GM23338 (cell line): Measurements from ENCODE around the gene PPARD. TPM values are rescaled to one million over a fixed set of nuclear protein-coding genes. Genes with fewer than 3 reads are reported as not detected.

Source experiments
- ATAC-seq: fragments of 200-7000 bp; cut with Tn5 transposase; 3 replicates; pipeline ENCODE4 v1.9.1; 2020
- DNase-seq: peaks from one replicate; pipeline ENCODE4 v3.0.0-alpha.2; 2015; ENCODE audit warnings: low spot score
- H2AFZ ChIP-seq: fragments of 200-600 bp; sonication (generic); 2 replicates; pipeline ENCODE4 v1.8.0; 2016; ENCODE audit warnings: antibody characterized with exemption, mild to moderate bottlenecking, moderate library complexity
- H3F3A ChIP-seq: fragments of 200-600 bp; sonication (generic); replicated peaks from 2 replicates; pipeline ENCODE4 v1.8.0; 2017; ENCODE audit warnings: antibody characterized with exemption, mixed run types, low read depth
- H3K27ac ChIP-seq: fragments of 200-600 bp; sonication (generic); 2 replicates; pipeline ENCODE4 v1.6.1; 2016; ENCODE audit warnings: low read depth
- H3K27me3 ChIP-seq: fragments of 200-600 bp; sonication (generic); 2 replicates; pipeline ENCODE4 v1.8.0; 2016; ENCODE audit warnings: mild to moderate bottlenecking, mixed run types, moderate library complexity; ENCODE audit not compliant: insufficient read depth
- H3K36me3 ChIP-seq: fragments of 200-600 bp; sonication (generic); 2 replicates; pipeline ENCODE4 v1.8.0; 2016; ENCODE audit warnings: mild to moderate bottlenecking; ENCODE audit not compliant: insufficient read depth
- H3K4me1 ChIP-seq: fragments of 200-600 bp; sonication (generic); 2 replicates; pipeline ENCODE4 v1.8.0; 2016; ENCODE audit warnings: mild to moderate bottlenecking, moderate library complexity; ENCODE audit not compliant: insufficient read depth
- H3K4me2 ChIP-seq: fragments of 200-600 bp; sonication (generic); 2 replicates; pipeline ENCODE4 v1.7.1; 2017; ENCODE audit warnings: mixed run types
- H3K4me3 ChIP-seq: fragments of 200-600 bp; sonication (generic); 2 replicates; pipeline ENCODE4 v1.6.1; 2016; ENCODE audit warnings: mixed run types
- H3K79me2 ChIP-seq: fragments of 200-600 bp; sonication (generic); replicated peaks from 2 replicates; pipeline ENCODE4 v1.8.0; 2017; ENCODE audit warnings: mild to moderate bottlenecking; ENCODE audit not compliant: insufficient read depth
- H3K9me2 ChIP-seq: fragments of 200-600 bp; sonication (generic); 2 replicates; pipeline ENCODE4 v1.8.0; 2017; ENCODE audit not compliant: insufficient read depth
- H4K20me1 ChIP-seq: fragments of 200-600 bp; sonication (generic); replicated peaks from 2 replicates; pipeline ENCODE4 v1.8.0; 2017; ENCODE audit warnings: mild to moderate bottlenecking; ENCODE audit not compliant: insufficient read depth
- H3K27ac Mint-ChIP-seq: 2 replicates; pipeline ENCODE4 v1.8.0; 2020; ENCODE audit warnings: inconsistent platforms, mild to moderate bottlenecking, moderate library complexity, mixed read lengths
- H3K27me3 Mint-ChIP-seq: 3 replicates; pipeline ENCODE4 v1.8.0; 2022; ENCODE audit warnings: low read depth, mild to moderate bottlenecking, moderate library complexity, mixed read lengths, inconsistent platforms; ENCODE audit not compliant: insufficient read depth, poor library complexity
- H3K36me3 Mint-ChIP-seq: 3 replicates; pipeline ENCODE4 v1.8.0; 2021; ENCODE audit warnings: low read depth, mild to moderate bottlenecking, inconsistent platforms, moderate library complexity, mixed read lengths
- H3K4me1 Mint-ChIP-seq: 3 replicates; pipeline ENCODE4 v1.8.0; 2020; ENCODE audit warnings: mild to moderate bottlenecking, inconsistent platforms, mixed read lengths
- H3K4me3 Mint-ChIP-seq: 3 replicates; pipeline ENCODE4 v1.8.0; 2021; ENCODE audit warnings: moderate library complexity, mild to moderate bottlenecking, inconsistent platforms, mixed read lengths
- H3K9me3 Mint-ChIP-seq: 3 replicates; pipeline ENCODE4 v1.8.0; 2020; ENCODE audit warnings: moderate library complexity, mild to moderate bottlenecking, inconsistent platforms, mixed read lengths
- CREB1 ChIP-seq: fragments of 250-450 bp; sonication (Bioruptor Pico); IDR thresholded peaks from 2 replicates; pipeline ENCODE4 v1.5.0; 2020; ENCODE audit warnings: low read depth, mild to moderate bottlenecking, moderate library complexity
- EZH2 ChIP-seq: fragments of 200-600 bp; sonication (generic); IDR thresholded peaks from one replicate; pipeline ENCODE4 v1.8.0; 2017; ENCODE audit warnings: antibody characterized with exemption, mild to moderate bottlenecking, low read depth; ENCODE audit not compliant: unreplicated experiment
- EZH2phosphoT487 ChIP-seq: fragments of 200-600 bp; sonication (generic); IDR thresholded peaks from one replicate; pipeline ENCODE4 v1.8.1; 2018; ENCODE audit warnings: antibody characterized with exemption; ENCODE audit not compliant: unreplicated experiment
- JUNB ChIP-seq: IDR thresholded peaks from one replicate; pipeline ENCODE4 v1.6.1; 2016; ENCODE audit warnings: antibody characterized with exemption; ENCODE audit not compliant: unreplicated experiment
- NANOG ChIP-seq: IDR thresholded peaks from 2 replicates; pipeline ENCODE4 v1.6.1; 2016; ENCODE audit warnings: antibody characterized with exemption, borderline replicate concordance
- POLR2AphosphoS5 ChIP-seq: IDR thresholded peaks from 2 replicates; pipeline ENCODE4 v1.6.1; 2016; ENCODE audit warnings: antibody characterized with exemption, low read depth
- REST ChIP-seq: IDR thresholded peaks from one replicate; pipeline ENCODE4 v1.6.1; 2018; ENCODE audit warnings: antibody characterized with exemption; ENCODE audit not compliant: unreplicated experiment
- STAT1 ChIP-seq: IDR thresholded peaks from one replicate; pipeline ENCODE4 v1.6.1; 2016; ENCODE audit warnings: antibody characterized with exemption; ENCODE audit not compliant: unreplicated experiment
- ZNF114 ChIP-seq: fragments of 250-450 bp; sonication (Bioruptor Pico); IDR thresholded peaks from 2 replicates; pipeline ENCODE4 v1.5.0; 2020; ENCODE audit warnings: mild to moderate bottlenecking, moderate library complexity
- ZNF331 ChIP-seq: fragments of 250-450 bp; sonication (Bioruptor Pico); IDR thresholded peaks from 2 replicates; pipeline ENCODE4 v1.5.0; 2020; ENCODE audit warnings: low read depth, mild to moderate bottlenecking, moderate library complexity
- polyA plus RNA-seq: library from polyadenylated mRNA; unstranded; fragments of >200 nt; fragmentation: Nextera tagmentation; extraction: Ambion mirVana; gene quantifications from 2 replicates; pipeline ENCODE4 v1.2.1, GENCODE V29; 2016
- total RNA-seq: library from RNA; depleted of rRNA; stranded (reverse); fragments of >200 nt; shearing (Covaris generic); gene quantifications from 2 replicates; pipeline ENCODE4 v1.2.3, GENCODE V29; 2014
- TF ChIP-seq, protein P1 (sequence below), 2 experiments: fragments of 200-600 bp in 1 of 2; sonication (generic) in 1 of 2; conservative IDR thresholded peaks; 2 replicates each; pipeline versions ENCODE4 v1.5.1 to v1.6.1; 2016 to 2017; ENCODE audit warnings: antibody characterized with exemption in 2 of 2, low read depth in 2 of 2, mild to moderate bottlenecking in 2 of 2, moderate library complexity in 1 of 2
- TF ChIP-seq, protein P2 (sequence below): fragments of 250-450 bp; sonication (Bioruptor Pico); IDR thresholded peaks from 2 replicates; pipeline ENCODE4 v1.5.0; 2020; ENCODE audit warnings: mild to moderate bottlenecking, moderate library complexity

The PPARD gene
- total and polyA plus RNA-seq, 2 experiments from 2014 or later: 5.1 to 9.7 TPM

DNA sequence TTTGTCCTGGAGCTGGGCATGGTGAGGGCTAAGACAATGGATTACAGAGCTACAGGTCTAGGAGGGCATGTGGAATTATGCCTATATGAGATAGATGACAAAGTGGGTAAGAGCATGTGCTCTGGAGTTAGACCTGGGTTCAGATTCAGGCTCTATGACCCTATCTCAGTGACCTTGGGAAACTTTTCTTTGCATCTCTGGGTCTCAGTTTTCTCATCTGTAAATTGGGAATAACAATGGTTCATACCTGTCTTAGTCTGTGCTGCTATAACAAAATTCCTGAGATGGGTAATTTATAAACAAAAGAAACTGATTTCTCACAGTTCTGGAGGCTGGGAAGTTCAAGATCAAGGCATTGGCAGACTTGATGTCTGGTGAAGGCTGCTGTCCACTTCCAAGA lies 30.3 kb downstream of the PPARD start:
- Histone ChIP-seq H3K4me3 (no peak overlapping the region), H3K4me2 (no peak overlapping the region), H2AFZ (no peak overlapping the region), H3K79me2 (no peaks in the 10 kb centered on the region), H3K27ac (no peak overlapping the region), H3K36me3 (no peaks in the 10 kb centered on the region), H3K4me1 (no peaks in the 10 kb centered on the region), H4K20me1 (no peaks in the 10 kb centered on the region; the same call in 1 of the 2 replicates), H3K27me3 (no peaks in the 10 kb centered on the region), H3K9me2 (no peaks in the 10 kb centered on the region), H3F3A (no peaks in the 10 kb centered on the region)
- ATAC-seq: no peak
- Mint-ChIP-seq H3K36me3 (no peaks in the 10 kb centered on the region), H3K4me1 (peaks cover 12% of the 10 kb centered on the region), H3K9me3 (no peaks in the 10 kb centered on the region), H3K27ac (no peak overlapping the region), H3K27me3 (no peaks in the 10 kb centered on the region), H3K4me3 (no peak overlapping the region)
- TF ChIP-seq EZH2: no peak
- no peak for TF ChIP-seq JUNB
- TF ChIP-seq STAT1: no peak
- TF ChIP-seq ZNF331 (CRISPR knock-in tag): no peak
- TF ChIP-seq, protein P1, sequence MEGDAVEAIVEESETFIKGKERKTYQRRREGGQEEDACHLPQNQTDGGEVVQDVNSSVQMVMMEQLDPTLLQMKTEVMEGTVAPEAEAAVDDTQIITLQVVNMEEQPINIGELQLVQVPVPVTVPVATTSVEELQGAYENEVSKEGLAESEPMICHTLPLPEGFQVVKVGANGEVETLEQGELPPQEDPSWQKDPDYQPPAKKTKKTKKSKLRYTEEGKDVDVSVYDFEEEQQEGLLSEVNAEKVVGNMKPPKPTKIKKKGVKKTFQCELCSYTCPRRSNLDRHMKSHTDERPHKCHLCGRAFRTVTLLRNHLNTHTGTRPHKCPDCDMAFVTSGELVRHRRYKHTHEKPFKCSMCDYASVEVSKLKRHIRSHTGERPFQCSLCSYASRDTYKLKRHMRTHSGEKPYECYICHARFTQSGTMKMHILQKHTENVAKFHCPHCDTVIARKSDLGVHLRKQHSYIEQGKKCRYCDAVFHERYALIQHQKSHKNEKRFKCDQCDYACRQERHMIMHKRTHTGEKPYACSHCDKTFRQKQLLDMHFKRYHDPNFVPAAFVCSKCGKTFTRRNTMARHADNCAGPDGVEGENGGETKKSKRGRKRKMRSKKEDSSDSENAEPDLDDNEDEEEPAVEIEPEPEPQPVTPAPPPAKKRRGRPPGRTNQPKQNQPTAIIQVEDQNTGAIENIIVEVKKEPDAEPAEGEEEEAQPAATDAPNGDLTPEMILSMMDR (conservative IDR thresholded peaks at IDR 0.05; ENCODE audit: low read depth in 2 of 2): no peak
- no peak for TF ChIP-seq EZH2phosphoT487
- no peak for TF ChIP-seq CREB1 (CRISPR knock-in tag)
- no peak for TF ChIP-seq POLR2AphosphoS5
- no peak for TF ChIP-seq ZNF114 (CRISPR knock-in tag)
- DNase-seq: no peak

- H3K4me3 Mint-ChIP-seq: no peak overlapping the region
- Histone ChIP-seq H3F3A (no peaks in the 10 kb centered on the region), H3K9me2 (no peaks in the 10 kb centered on the region), H3K4me1 (no peaks in the 10 kb centered on the region), H3K4me2 (no peak overlapping the region), H3K4me3 (no peak overlapping the region), H2AFZ (no peak overlapping the region), H4K20me1 (no peaks in the 10 kb centered on the region; the same call in 1 of the 2 replicates), H3K27me3 (no peaks in the 10 kb centered on the region), H3K27ac (no peak overlapping the region), H3K36me3 (no peaks in the 10 kb centered on the region), H3K79me2 (no peaks in the 10 kb centered on the region)
- H3K36me3 Mint-ChIP-seq: peaks cover 7% of the 10 kb centered on the region; the same call in 1 of the 3 replicates
- peaks cover 2% of the 10 kb centered on the region for H3K27me3 Mint-ChIP-seq
- H3K4me1 Mint-ChIP-seq: peaks cover 2% of the 10 kb centered on the region
- H3K27ac Mint-ChIP-seq: peak overlapping the region; percentile 76
- ATAC-seq: no peak
- H3K9me3 Mint-ChIP-seq: peaks cover 3% of the 10 kb centered on the region
- DNase-seq: no peak
- TF ChIP-seq REST (no peak), NANOG (no peak), EZH2phosphoT487 (no peak), POLR2AphosphoS5 (no peak)
- TF ChIP-seq, protein P2, sequence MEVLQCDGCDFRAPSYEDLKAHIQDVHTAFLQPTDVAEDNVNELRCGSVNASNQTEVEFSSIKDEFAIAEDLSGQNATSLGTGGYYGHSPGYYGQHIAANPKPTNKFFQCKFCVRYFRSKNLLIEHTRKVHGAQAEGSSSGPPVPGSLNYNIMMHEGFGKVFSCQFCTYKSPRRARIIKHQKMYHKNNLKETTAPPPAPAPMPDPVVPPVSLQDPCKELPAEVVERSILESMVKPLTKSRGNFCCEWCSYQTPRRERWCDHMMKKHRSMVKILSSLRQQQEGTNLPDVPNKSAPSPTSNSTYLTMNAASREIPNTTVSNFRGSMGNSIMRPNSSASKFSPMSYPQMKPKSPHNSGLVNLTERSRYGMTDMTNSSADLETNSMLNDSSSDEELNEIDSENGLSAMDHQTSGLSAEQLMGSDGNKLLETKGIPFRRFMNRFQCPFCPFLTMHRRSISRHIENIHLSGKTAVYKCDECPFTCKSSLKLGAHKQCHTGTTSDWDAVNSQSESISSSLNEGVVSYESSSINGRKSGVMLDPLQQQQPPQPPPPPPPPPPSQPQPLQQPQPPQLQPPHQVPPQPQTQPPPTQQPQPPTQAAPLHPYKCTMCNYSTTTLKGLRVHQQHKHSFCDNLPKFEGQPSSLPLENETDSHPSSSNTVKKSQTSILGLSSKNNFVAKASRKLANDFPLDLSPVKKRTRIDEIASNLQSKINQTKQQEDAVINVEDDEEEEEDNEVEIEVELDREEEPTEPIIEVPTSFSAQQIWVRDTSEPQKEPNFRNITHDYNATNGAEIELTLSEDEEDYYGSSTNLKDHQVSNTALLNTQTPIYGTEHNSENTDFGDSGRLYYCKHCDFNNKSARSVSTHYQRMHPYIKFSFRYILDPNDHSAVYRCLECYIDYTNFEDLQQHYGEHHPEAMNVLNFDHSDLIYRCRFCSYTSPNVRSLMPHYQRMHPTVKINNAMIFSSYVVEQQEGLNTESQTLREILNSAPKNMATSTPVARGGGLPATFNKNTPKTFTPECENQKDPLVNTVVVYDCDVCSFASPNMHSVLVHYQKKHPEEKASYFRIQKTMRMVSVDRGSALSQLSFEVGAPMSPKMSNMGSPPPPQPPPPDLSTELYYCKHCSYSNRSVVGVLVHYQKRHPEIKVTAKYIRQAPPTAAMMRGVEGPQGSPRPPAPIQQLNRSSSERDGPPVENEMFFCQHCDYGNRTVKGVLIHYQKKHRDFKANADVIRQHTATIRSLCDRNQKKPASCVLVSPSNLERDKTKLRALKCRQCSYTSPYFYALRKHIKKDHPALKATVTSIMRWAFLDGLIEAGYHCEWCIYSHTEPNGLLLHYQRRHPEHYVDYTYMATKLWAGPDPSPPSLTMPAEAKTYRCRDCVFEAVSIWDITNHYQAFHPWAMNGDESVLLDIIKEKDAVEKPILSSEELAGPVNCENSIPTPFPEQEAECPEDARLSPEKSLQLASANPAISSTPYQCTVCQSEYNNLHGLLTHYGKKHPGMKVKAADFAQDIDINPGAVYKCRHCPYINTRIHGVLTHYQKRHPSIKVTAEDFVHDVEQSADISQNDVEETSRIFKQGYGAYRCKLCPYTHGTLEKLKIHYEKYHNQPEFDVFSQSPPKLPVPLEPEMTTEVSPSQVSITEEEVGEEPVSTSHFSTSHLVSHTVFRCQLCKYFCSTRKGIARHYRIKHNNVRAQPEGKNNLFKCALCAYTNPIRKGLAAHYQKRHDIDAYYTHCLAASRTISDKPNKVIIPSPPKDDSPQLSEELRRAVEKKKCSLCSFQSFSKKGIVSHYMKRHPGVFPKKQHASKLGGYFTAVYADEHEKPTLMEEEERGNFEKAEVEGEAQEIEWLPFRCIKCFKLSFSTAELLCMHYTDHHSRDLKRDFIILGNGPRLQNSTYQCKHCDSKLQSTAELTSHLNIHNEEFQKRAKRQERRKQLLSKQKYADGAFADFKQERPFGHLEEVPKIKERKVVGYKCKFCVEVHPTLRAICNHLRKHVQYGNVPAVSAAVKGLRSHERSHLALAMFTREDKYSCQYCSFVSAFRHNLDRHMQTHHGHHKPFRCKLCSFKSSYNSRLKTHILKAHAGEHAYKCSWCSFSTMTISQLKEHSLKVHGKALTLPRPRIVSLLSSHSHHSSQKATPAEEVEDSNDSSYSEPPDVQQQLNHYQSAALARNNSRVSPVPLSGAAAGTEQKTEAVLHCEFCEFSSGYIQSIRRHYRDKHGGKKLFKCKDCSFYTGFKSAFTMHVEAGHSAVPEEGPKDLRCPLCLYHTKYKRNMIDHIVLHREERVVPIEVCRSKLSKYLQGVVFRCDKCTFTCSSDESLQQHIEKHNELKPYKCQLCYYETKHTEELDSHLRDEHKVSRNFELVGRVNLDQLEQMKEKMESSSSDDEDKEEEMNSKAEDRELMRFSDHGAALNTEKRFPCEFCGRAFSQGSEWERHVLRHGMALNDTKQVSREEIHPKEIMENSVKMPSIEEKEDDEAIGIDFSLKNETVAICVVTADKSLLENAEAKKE (CRISPR knock-in tag): no peak
Observed at GRCh38 chr6:35376281-35376680, 33.9 kb downstream of the PPARD start.
